HG03139 (cell line): ENCODE data around the gene RNF182.

Experiments used
- ATAC-seq: cut with Tn5 transposase; IDR thresholded peaks from one replicate; pipeline ENCODE4 v1.9.1; 2021; ENCODE audit not compliant: unreplicated experiment

The RNF182 gene

GRCh38 chr6:14028631-14029030 lies 103.9 kb downstream of the RNF182 start:
- no peak for ATAC-seq

- ATAC-seq = no peak
These were observed 104.9 kb downstream of the RNF182 start for GRCh38 chr6:14029605-14030004.
